Left forelimb (tissue), 1 donor: Measurements from ENCODE around the gene TMIE.
A peak's percentile ranks its signal among the peaks of the same experiment; 100 is the strongest.
"Not testable (repeated sequence)": the region's sequence is repeated elsewhere in the genome, so short reads cannot be mapped to it uniquely, and the experiment has no call there.

Source experiments
- DNase-seq: peaks from one replicate; pipeline ENCODE4 v3.0.0-alpha.2; 2018; ENCODE audit warnings: low spot score

The TMIE gene

DNA sequence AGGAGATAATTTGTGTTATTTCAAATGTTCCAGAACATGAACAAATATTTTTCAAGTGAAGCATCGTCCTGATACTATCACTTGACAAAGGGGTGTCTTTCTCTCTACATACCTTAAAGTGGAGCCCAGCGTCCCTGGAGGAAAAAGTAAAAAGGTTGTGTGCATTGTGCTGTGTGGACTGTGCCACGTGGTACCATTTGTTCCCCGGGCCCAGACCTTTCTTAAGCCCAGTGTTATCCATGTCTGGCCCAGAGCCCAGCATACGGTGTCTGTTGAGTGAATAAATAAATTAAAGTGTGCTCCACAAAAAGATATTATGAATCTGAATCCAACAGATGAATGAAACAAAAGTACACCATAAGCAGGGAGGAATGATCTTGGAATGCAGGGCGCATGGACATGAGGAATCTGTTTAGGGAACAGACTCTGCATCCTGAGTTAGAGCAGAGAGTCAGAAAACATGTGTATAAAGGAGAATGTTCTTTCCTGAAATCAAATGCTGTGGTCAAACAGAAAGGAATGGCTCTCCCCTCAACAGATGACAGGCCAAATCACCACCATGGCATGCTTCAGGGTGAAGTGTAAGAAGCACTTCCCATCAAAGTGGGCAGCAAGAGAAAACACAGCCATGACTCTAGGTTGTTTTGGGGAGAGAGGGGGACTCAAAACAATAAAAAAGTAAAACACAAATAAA, 24.6 kb downstream of the TMIE start:
- DNase-seq, result peak; percentile 54

- peak; percentile 17 for DNase-seq
Measured at GRCh38 chr3:46729038-46729437, 27.8 kb downstream of the TMIE start.

GRCh38 chr3:46730819-46731218, 29.6 kb downstream of the TMIE start:
- DNase-seq, result no peak

DNA sequence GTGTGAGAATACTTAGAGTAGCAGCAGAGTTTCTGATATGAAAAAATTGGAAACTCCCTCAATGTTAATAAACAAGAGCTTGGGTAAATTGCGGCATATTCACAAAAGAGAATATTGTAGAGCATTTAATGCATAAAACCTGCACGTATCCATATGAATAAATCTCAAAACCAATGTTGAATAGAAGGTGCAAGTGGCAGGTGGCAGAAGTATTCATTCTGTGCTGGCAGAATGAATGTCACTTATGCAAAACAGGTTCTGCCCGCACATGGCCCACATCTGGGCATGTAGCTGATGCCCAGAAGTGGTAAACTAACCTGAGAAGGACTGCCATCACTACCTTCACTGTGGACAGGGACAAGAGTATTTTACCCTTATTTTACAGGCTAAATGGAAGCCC, 30.6 kb downstream of the TMIE start:
- no peak for DNase-seq

GRCh38 chr3:46733026-46733800, 32.0 kb downstream of the TMIE start:
- peak; percentile 36 for DNase-seq

DNA sequence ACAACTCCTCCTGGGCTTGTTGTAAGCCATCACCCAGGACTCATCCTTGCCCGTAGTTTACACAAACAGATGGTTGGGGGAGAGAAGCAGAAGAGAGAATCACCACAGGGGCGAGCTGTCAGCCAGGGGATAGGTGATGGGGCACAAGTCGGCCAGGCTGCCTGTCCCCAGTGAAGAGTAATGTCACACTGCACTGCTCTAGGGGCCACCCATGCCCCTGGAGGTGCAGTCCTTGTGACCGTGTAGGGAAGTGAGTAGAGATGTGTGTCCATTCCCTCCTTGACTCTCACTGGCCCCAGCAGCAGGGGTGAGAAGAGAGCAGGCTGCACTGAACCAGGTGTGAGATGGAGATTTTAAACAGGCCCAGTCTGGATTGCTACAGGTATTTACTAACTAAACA, 33.6 kb downstream of the TMIE start:
- no peak for DNase-seq

DNA sequence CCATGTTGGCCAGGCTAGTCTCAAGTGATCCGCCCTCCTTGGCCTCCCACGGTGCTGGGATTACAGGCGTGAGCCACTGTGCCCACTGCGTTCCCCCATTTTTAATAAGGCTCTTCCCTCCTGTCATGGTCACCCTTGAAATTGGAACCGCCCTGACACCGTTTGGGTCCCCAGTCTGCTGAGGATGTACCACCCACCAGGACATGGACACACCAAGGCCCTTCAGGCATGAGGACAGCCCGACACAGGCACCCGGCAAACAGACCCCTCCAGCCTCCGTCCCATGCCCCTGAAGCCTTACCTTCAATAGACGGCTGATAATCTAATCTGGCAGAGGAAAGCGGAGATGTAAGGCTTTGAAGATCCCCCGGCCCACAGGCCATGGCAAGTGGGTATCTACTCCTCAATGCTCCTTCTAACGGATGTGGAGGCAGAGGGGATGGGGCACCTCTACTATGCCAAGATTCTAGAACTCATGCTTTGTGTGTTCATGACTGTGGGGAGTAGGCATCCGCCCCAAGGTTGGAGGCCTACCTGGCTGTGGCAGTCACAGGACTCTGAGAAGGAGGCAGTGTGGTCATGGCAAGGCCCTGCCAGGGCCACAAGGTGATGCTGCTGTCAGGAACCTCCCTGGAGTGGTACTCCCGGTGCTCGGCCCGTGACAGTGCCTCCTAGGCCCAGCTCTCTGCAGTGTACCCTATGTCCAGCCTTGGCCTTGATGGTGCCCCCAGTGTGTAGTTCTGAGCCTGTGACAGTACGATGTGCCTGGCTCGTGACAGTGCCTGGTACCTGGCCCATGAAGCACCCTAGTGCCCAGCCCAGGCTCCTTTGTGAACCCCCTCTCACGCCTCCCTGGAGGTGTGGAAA, 35.0 kb downstream of the TMIE start:
- no peak for DNase-seq

DNA sequence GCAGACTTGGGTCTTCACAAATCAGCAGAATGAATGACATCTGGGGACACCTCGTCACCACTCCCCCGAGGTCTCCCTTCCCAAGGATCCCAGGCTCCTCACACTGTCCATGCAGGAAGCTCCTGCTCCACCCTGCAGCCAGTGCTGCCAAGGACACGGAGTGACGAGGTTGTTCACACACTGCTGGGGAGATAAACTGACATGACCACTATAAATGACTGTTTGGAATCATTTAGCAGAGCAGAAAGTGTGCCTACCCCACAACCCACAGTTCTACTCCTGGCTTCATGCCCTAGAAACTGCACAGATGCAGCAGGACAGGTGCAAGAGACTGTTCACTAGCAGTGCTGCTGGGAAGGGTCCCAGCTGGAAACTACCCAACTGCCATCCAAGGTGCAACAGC, 36.1 kb downstream of the TMIE start:
- DNase-seq, result no peak

- DNase-seq, result not testable (repeated sequence)
Measured at GRCh38 chr3:46739565-46739964, 38.4 kb downstream of the TMIE start.

DNA sequence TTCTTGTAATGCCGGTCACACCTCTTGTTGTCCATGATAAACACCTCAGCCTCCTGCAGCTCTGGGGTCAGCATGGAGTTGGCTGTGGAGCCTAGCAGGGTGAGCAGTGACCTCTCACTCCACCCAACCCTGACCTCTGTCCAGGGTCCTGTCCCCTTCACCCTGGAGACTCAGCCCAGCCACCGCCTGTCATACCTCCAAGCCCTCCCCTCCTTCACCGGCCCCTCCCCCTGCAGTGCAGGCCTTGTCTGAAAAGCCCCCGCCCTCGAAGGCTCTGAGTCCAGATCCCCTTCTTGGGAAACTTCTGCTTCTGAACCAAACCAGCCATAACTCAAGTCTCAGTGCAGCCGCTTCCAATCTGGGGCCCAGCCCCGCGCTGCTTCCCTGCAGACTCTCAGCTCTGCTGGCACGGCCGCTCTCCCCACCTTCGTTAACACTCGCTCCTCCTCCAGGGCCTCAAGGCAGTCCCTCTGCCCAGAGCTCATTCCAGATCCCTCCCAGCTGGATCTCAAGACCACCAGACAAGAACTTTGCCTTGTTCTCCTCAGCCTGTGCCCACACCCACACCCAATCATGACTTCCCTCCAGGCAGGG, 41.9 kb downstream of the TMIE start:
- DNase-seq, result no peak

- no peak for DNase-seq
Measured at GRCh38 chr3:46746711-46747110, 45.5 kb downstream of the TMIE start.

- no peak for DNase-seq
Measured at GRCh38 chr3:46748170-46748569, 47.0 kb downstream of the TMIE start.

DNA sequence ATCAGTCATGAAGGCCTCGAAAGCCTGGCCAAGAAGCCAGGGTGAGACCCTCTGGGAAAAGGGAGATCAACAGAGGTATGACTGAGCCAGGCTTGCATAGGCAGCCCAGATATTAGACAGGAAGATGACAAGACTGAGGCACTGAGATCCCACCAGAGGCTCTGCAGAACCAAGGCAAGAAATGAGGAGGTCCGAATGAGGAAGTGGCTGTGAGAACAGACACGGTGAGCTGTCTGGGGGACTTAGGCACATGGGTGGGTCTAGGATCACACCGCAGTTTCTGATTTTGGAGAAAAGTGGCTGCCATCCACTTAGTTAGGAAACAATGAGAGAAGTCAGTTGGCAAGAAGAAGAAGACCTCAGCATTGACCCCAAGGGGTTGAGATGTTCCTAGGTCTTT, 47.9 kb downstream of the TMIE start:
- DNase-seq, result no peak

GRCh38 chr3:46750555-46751038, 49.4 kb downstream of the TMIE start:
- DNase-seq, result no peak

- not testable (repeated sequence) for DNase-seq
Measured at GRCh38 chr3:46753127-46753526, 51.9 kb downstream of the TMIE start.

GRCh38 chr3:46755646-46756045, 54.5 kb downstream of the TMIE start:
- DNase-seq, result no peak

GRCh38 chr3:46756642-46757041, 55.5 kb downstream of the TMIE start:
- no peak for DNase-seq

DNA sequence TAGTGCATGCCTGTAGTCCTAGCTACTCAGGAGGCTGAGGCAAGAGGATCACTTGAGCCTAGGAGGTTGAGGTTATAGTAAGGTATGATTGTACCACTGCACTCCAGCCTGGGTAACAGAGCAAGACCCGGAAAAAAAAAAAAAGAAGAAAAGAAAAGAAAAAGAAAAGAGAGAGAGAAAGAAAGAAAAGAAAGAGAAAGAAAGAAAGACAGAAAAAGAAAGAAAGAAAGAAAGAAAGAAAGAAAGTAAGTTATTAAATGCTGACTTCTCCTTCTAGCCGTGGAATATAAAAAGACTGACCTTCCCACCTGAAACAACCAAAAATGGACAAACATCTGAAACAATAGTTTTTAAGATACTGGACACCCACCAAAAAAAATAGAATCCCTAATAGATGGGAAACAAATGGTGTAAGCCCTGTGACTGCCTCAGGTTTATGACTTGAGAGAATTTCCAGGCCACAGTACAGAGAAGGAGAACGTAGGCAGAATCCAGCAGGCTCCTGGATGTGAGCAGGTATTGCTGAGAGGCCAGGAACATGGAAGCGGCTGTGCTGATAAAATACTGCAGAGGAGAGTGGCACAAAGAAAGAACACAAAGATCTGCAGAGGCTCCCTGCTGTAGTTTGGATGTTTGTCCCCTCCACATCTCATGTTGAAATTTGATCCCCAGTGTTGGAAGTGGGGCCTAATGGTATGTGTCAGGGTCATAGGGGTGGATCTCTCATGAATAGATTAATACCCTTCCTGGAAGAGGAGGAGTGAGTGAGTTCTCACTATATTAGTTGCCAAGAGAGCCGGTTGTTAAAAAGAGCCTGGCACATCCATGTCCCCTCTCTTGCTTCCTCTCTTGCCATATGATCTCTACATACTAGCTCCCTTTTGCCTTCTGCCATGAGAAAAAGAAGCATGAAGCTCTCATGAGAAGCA, 58.3 kb downstream of the TMIE start:
- DNase-seq, result no peak
